ENCODE measurements around the gene ELAPOR2.
A peak's percentile ranks its signal among the peaks of the same experiment; 100 is the strongest.
"Not testable (repeated sequence)": the region's sequence is repeated elsewhere in the genome, so short reads cannot be mapped to it uniquely, and the experiment has no call there.

The ELAPOR2 gene

DNA sequence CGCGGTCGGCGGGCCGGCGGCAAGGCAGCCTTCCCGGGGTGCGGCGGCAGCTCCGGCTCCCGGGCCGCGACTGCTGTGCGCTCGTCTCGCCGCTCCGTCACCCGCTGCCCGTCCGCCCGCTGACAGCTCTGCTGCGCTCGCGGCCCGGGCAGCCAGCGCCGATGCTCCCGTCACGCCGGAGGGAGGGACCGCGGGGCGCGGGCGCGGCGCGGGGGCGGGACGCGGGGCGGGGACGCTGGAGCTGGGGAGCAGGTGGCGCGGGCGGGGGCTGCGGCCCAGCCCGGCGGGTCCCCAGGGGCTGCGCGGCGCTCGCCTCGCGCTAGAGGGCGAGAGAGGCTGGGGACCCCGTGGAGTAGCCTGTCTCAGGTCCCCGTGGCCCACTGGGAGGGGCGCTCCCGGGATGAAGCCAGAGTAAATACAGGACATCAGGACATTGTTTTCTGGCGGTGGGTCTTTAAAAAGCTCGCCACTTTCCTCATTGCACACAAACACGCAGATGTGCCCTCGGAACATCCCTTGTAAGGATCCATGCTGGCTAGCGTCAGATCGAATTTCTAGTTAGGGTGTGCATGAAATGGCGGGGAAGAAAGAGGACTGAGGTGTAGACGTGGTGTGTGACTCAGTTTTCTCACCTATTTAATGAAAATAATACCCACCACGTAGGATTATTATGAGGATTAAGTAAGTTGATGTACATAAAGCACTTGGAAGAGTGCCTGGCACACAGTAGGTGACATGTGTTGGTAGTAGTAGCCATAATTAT, at the start of gene ELAPOR2:
ELAPOR2 (minus strand) TSS at position 130 of the 763 bp plus-strand sequence. CDS start 141 bp downstream, outside the sequence.
- H3K4me3 ChIP-seq (ENCODE audit: low read depth, low read length): peak within 1 kb of the TSS; percentile 51
- DNase-seq (ENCODE audit: low read depth): no peak
- TF ChIP-seq, protein P1, sequence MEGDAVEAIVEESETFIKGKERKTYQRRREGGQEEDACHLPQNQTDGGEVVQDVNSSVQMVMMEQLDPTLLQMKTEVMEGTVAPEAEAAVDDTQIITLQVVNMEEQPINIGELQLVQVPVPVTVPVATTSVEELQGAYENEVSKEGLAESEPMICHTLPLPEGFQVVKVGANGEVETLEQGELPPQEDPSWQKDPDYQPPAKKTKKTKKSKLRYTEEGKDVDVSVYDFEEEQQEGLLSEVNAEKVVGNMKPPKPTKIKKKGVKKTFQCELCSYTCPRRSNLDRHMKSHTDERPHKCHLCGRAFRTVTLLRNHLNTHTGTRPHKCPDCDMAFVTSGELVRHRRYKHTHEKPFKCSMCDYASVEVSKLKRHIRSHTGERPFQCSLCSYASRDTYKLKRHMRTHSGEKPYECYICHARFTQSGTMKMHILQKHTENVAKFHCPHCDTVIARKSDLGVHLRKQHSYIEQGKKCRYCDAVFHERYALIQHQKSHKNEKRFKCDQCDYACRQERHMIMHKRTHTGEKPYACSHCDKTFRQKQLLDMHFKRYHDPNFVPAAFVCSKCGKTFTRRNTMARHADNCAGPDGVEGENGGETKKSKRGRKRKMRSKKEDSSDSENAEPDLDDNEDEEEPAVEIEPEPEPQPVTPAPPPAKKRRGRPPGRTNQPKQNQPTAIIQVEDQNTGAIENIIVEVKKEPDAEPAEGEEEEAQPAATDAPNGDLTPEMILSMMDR (IDR thresholded peaks at IDR 0.05; ENCODE audit: low read depth, low read length, missing control alignments): peak; percentile 39
- in situ Hi-C loops (cut with HindIII; ENCODE audit: low sequenced_read_pairs): no loop called here

GRCh38 chr7:87107949-87108776, 48.7 kb upstream of the ELAPOR2 start:
- no peak for DNase-seq (ENCODE audit: low read depth)
- in situ Hi-C loops (cut with HindIII; ENCODE audit: low sequenced_read_pairs): no loop called here
- TF ChIP-seq, protein P1 (IDR thresholded peaks at IDR 0.05; ENCODE audit: low read depth, low read length, missing control alignments): no peak
- H3K4me3 ChIP-seq (ENCODE audit: low read depth, low read length): no peak overlapping the region

DNA sequence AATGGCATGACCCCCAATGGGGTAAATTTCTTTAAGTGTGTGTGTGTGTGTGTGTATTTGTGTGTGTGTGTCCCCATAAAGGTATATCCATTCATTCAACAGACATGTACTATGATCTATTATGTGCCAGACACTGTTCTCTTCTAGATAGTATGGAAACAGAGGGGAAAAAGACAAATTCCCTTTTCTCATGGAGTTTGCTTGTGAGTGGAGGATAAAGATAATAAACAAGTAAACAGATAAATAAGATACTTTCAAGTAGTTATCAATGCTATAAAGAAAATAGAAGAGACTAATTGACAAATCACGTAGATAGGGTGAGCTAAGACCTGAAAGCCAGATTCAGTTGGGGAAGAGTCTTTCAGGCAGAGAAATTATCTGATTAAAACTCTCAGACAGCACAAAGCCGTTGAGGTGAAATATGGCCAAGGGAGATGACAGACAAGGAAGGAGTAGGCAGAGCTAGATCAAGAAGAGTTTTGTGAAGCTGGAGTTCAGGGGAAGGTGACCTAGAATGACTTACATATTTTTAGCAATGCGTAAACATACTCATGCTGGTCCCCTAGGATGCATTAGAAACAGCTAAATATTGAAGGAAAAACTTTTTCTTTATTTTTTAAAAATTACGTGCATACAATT, 47.6 kb upstream of the ELAPOR2 start:
- DNase-seq (ENCODE audit: low read depth): no peak
- in situ Hi-C loops (cut with HindIII; ENCODE audit: low sequenced_read_pairs): no loop called here
- TF ChIP-seq, protein P1 (IDR thresholded peaks at IDR 0.05; ENCODE audit: low read depth, low read length, missing control alignments): no peak
- H3K4me3 ChIP-seq (ENCODE audit: low read depth, low read length): no peak overlapping the region

DNA sequence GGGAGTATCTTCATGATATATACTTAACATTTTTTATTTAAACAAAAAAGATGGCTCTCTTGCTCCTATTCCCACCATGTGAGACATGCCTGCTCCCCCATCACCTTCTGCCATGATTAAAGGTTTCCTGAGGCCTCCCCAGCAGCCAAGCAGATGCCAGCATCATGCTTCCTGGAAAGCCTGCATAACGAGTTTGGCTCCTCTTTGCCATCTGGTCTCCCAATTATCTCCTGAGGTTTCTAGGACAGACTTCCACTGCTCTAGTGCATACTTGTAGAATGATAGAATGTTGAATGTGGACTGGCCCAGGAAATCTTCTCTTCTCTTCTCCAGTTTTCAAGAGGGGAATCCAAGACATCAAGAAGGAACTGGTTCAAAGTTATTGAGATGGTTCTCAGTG, 45.9 kb upstream of the ELAPOR2 start:
- in situ Hi-C loops (cut with HindIII; ENCODE audit: low sequenced_read_pairs): no loop called here
- H3K4me3 ChIP-seq (ENCODE audit: low read depth, low read length): no peak overlapping the region
- TF ChIP-seq, protein P1 (IDR thresholded peaks at IDR 0.05; ENCODE audit: low read depth, low read length, missing control alignments): no peak
- DNase-seq (ENCODE audit: low read depth): no peak

DNA sequence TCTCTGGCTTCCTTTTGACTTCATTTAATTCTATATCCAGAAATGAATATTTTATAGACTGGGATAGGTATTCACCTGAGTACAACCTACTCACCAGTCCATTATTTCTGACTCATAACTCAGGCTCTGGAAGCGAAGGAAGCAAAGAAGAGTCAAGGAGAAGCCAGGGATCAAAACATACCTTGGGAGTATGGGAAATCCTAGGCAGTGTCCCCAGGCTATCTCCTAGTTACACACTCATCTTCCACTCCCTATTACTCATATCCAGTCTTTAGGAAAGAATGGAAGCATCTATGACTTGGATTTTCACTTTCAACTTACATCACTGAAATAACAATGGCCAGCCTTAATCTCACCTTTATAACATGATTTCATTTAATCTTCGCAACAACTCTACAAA, 40.9 kb upstream of the ELAPOR2 start:
- in situ Hi-C loops (cut with HindIII; ENCODE audit: low sequenced_read_pairs): no loop called here
- TF ChIP-seq, protein P1 (IDR thresholded peaks at IDR 0.05; ENCODE audit: low read depth, low read length, missing control alignments): no peak
- H3K4me3 ChIP-seq (ENCODE audit: low read depth, low read length): no peak overlapping the region
- DNase-seq (ENCODE audit: low read depth): no peak

DNA sequence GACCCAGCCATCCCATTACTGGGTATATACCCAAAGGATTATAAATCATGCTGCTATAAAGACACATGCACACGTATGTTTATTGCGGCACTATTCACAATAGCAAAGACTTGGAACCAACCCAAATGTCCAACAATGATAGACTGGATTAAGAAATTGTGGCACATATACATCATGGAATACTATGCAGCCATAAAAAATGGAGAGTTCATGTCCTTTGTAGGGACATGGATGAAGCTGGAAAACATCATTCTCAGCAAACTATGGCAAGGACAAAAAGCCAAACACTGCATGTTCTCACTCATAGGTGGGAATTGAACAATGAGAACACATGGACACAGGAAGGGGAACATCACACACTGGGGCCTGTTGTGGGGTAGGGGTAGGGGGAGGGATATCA, 37.9 kb upstream of the ELAPOR2 start:
- in situ Hi-C loops (cut with HindIII; ENCODE audit: low sequenced_read_pairs); H3K4me3 ChIP-seq (ENCODE audit: low read depth, low read length); DNase-seq (ENCODE audit: low read depth): not testable (repeated sequence)

All from astrocyte of the cerebellum (primary cell).